Left ventricle myocardium inferior (tissue), 1 donor: ENCODE measurements around the gene HCN4. TPM values are rescaled to one million over a fixed set of nuclear protein-coding genes. Genes with fewer than 3 reads are reported as not detected.

Experiments used
- DNase-seq: peaks from one replicate; pipeline ENCODE4 v3.0.0-alpha.2; 2020
- H3K27ac ChIP-seq: fragments of 200-600 bp; replicated peaks from 2 replicates; pipeline ENCODE4 v1.8.0; 2021
- H3K27me3 ChIP-seq: fragments of 200-600 bp; 2 replicates; pipeline ENCODE4 v1.8.0; 2021; ENCODE audit warnings: low read depth
- H3K36me3 ChIP-seq: fragments of 200-600 bp; 2 replicates; pipeline ENCODE4 v1.8.0; 2021
- H3K4me1 ChIP-seq: fragments of 200-600 bp; 2 replicates; pipeline ENCODE4 v1.8.0; 2021
- H3K4me3 ChIP-seq: fragments of 200-600 bp; 2 replicates; pipeline ENCODE4 v1.8.0; 2021; ENCODE audit warnings: mild to moderate bottlenecking, moderate library complexity
- H3K9me3 ChIP-seq: fragments of 200-600 bp; replicated peaks from 2 replicates; pipeline ENCODE4 v1.8.0; 2021
- intact Hi-C: fragments of 100-400 bp; cut with micrococcal nuclease; formaldehyde crosslinking; loops from one replicate; pipeline ENCODE4 v1.11.0; 2022
- total RNA-seq: library from RNA; stranded (reverse); fragmentation: NEBNext Ultra II Directional; extraction: Animal tissue kit (Norgen Biotek cat#: 25700); gene quantifications from one replicate; pipeline ENCODE4 v1.2.1, GENCODE V29; 2021
- TF ChIP-seq, protein P1 (sequence below): fragments of 200-600 bp; IDR thresholded peaks from 2 replicates; pipeline ENCODE4 v1.8.0; 2021; ENCODE audit warnings: antibody characterized with exemption, mild to moderate bottlenecking, borderline replicate concordance
- donor health status: DM: no; HTN: yes; CAD: no; lungs with severe emphysema.

HCN4 gene
- total RNA-seq, 1 donor from 2014 or later, result 21.9 TPM

DNA sequence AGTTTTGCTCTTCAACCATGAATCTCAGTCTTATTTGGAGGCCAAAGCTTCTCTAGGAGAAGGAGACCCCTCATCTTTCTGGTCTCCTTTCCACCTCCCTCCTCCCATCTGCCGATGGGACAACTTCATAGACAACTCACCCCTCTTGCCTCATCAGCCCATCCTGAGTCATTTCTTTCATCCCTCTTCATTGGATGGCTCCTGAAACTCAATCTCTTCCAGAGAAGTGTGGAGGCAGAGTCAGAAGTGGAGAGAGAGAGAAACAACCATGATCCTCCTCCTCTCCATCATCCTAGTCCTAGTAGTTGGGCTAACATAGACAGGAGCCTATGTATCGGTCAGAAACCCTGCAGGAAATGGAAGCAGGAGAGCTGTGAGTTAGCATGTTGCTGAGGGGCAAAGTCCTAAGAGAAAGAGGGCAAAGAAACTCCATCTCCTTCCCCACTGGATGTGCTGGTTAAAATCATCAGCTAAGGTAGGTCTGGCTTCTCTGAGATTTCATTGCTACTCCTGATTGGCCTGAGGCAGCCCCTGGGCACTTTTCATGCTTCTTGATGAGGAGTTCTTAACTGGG, 21.3 kb upstream of the HCN4 start:
- TF ChIP-seq, protein P1, sequence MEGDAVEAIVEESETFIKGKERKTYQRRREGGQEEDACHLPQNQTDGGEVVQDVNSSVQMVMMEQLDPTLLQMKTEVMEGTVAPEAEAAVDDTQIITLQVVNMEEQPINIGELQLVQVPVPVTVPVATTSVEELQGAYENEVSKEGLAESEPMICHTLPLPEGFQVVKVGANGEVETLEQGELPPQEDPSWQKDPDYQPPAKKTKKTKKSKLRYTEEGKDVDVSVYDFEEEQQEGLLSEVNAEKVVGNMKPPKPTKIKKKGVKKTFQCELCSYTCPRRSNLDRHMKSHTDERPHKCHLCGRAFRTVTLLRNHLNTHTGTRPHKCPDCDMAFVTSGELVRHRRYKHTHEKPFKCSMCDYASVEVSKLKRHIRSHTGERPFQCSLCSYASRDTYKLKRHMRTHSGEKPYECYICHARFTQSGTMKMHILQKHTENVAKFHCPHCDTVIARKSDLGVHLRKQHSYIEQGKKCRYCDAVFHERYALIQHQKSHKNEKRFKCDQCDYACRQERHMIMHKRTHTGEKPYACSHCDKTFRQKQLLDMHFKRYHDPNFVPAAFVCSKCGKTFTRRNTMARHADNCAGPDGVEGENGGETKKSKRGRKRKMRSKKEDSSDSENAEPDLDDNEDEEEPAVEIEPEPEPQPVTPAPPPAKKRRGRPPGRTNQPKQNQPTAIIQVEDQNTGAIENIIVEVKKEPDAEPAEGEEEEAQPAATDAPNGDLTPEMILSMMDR, result no peak
- no peaks in the 10 kb centered on the region for H3K9me3 ChIP-seq
- intact Hi-C loops, result no loop called here
- peaks cover 7% of the 10 kb centered on the region for H3K27me3 ChIP-seq
- no peak overlapping the region for H3K27ac ChIP-seq
- no peaks in the 10 kb centered on the region for H3K36me3 ChIP-seq
- H3K4me1 ChIP-seq, result peaks cover 51% of the 10 kb centered on the region
- H3K4me3 ChIP-seq, result no peak overlapping the region
- DNase-seq, result no peak

DNA sequence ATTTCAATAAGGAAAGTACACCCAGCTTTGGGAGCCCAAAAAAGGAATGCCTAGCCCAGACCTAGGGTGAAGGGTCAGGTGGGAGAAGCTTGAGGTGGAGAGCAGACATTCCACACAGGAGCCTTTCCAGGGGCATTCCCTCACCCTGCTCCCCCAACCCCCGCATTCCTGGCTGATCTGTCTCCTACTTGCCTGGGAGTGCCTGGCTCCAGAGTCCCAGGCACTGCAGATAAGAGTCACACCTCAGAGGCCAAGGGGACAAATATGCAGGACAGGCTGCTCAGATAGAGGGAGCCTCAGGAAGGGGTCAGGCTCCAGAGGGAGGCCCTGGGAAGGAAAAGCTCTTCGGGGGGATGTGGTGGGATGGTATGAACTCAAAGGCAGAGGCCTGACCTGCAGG, 20.8 kb upstream of the HCN4 start:
- peaks cover 46% of the 10 kb centered on the region for H3K4me1 ChIP-seq
- no peak for DNase-seq
- TF ChIP-seq, protein P1, result no peak
- peak overlapping the region; percentile 23 for H3K27ac ChIP-seq
- no peaks in the 10 kb centered on the region for H3K9me3 ChIP-seq
- no peaks in the 10 kb centered on the region for H3K36me3 ChIP-seq
- intact Hi-C loops, result no loop called here
- no peak overlapping the region for H3K4me3 ChIP-seq
- H3K27me3 ChIP-seq, result peaks cover 7% of the 10 kb centered on the region

DNA sequence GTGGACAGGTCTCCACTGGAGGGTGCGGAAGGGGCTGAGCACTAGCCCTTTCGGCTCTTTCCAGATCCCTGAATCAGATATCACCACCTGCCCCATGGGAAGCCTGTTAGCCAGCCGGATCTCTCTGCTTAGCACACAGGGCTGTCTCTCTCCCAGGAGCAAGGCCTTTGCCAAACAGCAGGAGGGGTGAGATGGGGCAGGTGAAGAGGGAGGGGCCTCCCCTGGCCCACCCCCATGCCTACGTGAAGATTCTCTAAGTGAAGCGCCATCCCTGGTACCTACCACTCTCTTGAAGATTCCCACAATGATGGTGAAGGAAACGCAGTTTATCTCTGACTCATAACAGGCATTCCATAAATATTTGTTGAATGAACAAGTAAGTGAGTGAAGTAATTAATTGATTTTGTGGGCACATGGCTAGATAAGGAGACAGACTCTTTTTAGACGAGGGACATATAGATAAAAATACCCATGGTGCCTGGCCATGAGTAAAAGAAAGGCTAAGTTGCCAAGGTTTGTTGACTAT, 19.6 kb upstream of the HCN4 start:
- Histone ChIP-seq H3K36me3 (no peaks in the 10 kb centered on the region), H3K27ac (peak overlapping the region; percentile 27), H3K27me3 (peaks cover 6% of the 10 kb centered on the region), H3K4me3 (no peak overlapping the region), H3K9me3 (no peaks in the 10 kb centered on the region), H3K4me1 (peaks cover 36% of the 10 kb centered on the region)
- TF ChIP-seq, protein P1, result no peak
- no peak for DNase-seq
- intact Hi-C loops, result no loop called here

DNA sequence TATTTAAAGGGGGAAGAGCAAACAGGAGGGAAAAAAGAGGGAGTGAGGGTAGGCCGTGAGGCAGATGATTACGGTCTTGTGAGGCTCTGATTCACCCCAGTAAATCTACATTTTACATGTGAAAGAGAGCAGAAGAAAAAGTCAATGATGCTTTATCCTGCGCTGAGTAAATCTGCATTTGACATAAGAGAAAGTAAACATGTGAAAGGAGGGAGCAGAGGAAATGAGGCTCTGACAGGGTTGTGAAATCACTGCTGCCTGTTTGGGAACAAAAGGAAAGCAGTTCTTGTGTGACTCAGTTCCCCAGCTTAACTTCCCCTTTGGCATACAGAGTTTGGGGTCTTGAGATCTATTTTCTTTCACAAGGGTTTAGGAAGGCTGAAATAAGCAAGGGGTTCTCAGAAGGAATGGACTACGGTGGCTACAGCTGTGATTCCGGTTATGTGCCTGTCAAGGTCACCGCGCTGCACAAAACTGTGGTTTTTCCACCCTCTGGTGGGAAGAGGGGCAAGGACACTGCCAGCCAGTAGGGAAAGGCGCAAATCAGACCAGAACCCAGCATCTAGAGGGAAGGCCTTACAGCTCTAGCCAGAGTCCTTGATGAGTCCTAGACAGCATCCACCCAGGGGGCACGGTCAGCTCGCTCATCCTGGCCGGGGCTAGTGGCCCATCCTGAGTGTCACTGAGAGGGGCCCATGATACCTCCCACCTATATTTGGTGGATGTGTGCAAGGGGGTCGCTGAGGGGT, 18.9 kb upstream of the HCN4 start:
- TF ChIP-seq, protein P1, result no peak
- peak overlapping the region; percentile 34 for H3K27ac ChIP-seq
- H3K27me3 ChIP-seq, result no peaks in the 10 kb centered on the region
- H3K9me3 ChIP-seq, result no peaks in the 10 kb centered on the region
- H3K4me3 ChIP-seq, result no peak overlapping the region
- H3K4me1 ChIP-seq, result peaks cover 34% of the 10 kb centered on the region
- H3K36me3 ChIP-seq, result no peaks in the 10 kb centered on the region
- DNase-seq, result no peak
- intact Hi-C loops, result no loop called here

DNA sequence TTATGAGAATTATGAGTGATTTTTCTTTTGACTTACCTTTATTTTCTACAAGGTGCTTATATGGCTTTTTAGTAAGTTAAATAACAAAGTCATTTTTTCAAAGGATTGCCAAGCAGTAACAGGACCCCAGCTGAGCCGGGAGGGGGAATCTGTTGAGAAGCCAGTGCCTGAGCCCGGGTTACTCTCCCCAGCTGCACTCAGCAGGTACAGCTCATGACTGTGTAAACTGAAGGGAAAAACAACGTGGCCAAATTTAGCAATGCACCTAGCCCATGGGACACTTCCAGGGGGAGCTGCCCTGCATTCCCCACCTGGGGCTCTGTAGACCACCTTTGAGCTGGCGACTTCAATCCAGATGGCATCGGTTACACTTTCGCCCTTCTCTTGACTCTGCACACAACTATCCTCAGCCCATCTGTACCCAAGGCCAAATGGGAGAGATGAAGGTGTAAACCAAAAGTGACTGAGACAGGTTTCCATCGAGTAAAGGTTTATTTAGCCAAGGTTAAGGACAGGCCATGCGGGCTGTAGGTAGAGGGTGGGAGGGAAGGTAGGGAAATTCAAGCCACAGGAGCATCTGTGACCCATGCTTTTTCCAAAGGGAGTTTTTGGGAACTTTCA, 18.2 kb upstream of the HCN4 start:
- Histone ChIP-seq H3K9me3 (no peaks in the 10 kb centered on the region), H3K27me3 (peaks cover under 1% of the 10 kb centered on the region), H3K4me1 (peaks cover 34% of the 10 kb centered on the region), H3K4me3 (no peak overlapping the region), H3K36me3 (no peaks in the 10 kb centered on the region), H3K27ac (no peak overlapping the region)
- intact Hi-C loops, result no loop called here
- no peak for DNase-seq
- TF ChIP-seq, protein P1, result no peak
